Measurements from ENCODE around the gene C1orf159.

Gene C1orf159

DNA sequence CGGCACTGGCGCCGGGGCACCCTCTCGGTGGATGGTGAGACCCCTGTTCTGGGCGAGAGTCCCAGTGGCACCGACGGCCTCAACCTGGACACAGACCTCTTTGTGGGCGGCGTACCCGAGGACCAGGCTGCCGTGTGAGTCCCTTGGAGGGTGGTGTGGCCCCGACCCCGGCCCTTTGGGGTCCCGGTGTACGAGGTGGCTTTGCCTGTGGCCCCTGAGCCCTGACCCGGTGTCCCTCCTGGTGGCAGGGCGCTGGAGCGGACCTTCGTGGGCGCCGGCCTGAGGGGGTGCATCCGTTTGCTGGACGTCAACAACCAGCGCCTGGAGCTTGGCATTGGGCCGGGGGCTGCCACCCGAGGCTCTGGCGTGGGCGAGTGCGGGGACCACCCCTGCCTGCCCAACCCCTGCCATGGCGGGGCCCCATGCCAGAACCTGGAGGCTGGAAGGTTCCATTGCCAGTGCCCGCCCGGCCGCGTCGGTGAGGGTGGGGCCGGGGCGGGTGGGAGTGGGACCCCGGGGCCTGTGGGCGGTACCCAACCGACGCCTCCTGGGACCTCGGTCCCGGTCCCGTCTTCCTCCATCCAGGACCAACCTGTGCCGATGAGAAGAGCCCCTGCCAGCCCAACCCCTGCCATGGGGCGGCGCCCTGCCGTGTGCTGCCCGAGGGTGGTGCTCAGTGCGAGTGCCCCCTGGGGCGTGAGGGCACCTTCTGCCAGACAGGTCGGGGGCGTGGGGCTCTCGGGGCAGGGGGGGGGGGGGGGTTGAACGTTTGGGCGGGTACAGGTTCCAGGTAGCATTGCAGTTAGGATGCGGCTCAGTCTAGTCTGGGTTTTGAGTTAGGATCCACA is 66.3 kb downstream of the C1orf159 start:
- no peak for DNase-seq

- DNase-seq, result no peak
These were observed 67.1 kb downstream of the C1orf159 start for GRCh38 chr1:1048765-1049164.

DNA sequence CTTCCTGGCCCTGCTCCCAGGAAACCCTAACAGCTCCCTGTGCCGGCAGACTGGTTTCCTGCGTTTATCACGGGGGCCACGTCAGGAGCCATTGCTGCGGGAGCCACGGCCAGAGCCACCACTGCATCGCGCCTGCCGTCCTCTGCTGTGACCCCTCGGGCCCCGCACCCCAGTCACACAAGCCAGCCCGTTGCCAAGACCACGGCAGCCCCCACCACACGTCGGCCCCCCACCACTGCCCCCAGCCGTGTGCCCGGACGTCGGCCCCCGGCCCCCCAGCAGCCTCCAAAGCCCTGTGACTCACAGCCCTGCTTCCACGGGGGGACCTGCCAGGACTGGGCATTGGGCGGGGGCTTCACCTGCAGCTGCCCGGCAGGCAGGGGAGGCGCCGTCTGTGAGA is 67.9 kb downstream of the C1orf159 start:
- DNase-seq, result no peak

- no peak for DNase-seq
These were observed 68.5 kb downstream of the C1orf159 start for GRCh38 chr1:1047407-1047806.

GRCh38 chr1:1046767-1047166 is 69.1 kb downstream of the C1orf159 start:
- no peak for DNase-seq

- DNase-seq, result no peak
These were observed 69.6 kb downstream of the C1orf159 start for GRCh38 chr1:1046243-1046642.

- no peak for DNase-seq
These were observed 70.8 kb downstream of the C1orf159 start for GRCh38 chr1:1045129-1045528.

GRCh38 chr1:1044455-1045078 is 71.3 kb downstream of the C1orf159 start:
- no peak for DNase-seq

DNA sequence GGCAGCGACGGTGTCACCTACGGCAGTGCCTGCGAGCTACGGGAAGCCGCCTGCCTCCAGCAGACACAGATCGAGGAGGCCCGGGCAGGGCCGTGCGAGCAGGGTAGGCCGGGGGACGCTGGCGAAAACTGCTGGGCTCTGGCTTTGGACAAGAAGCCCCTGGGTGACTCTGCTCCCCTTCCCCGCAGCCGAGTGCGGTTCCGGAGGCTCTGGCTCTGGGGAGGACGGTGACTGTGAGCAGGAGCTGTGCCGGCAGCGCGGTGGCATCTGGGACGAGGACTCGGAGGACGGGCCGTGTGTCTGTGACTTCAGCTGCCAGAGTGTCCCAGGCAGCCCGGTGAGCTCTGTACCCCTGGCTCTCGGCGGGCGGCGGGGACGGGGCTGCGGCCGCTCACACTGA is 72.0 kb downstream of the C1orf159 start:
- DNase-seq, result no peak

DNA sequence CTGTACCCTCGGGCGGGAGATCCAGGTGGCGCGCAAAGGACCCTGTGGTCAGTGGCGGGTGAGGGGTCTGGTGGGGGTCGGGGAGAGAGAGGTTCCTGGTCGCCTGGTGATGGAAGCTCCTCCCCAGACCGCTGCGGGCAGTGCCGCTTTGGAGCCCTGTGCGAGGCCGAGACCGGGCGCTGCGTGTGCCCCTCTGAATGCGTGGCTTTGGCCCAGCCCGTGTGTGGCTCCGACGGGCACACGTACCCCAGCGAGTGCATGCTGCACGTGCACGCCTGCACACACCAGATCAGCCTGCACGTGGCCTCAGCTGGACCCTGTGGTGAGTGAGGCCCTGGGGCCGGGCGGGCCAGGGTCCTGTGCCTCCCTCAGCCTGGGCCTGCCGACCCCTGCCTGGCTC is 72.5 kb downstream of the C1orf159 start:
- no peak for DNase-seq

- no peak for DNase-seq
These were observed 73.1 kb downstream of the C1orf159 start for GRCh38 chr1:1042835-1043234.

- DNase-seq, result no peak
These were observed 74.0 kb downstream of the C1orf159 start for GRCh38 chr1:1041873-1042272.

GRCh38 chr1:1041092-1041523 is 74.8 kb downstream of the C1orf159 start:
- DNase-seq, result no peak

GRCh38 chr1:1040004-1040991 is 75.6 kb downstream of the C1orf159 start:
- DNase-seq, result peak; percentile 82

DNA sequence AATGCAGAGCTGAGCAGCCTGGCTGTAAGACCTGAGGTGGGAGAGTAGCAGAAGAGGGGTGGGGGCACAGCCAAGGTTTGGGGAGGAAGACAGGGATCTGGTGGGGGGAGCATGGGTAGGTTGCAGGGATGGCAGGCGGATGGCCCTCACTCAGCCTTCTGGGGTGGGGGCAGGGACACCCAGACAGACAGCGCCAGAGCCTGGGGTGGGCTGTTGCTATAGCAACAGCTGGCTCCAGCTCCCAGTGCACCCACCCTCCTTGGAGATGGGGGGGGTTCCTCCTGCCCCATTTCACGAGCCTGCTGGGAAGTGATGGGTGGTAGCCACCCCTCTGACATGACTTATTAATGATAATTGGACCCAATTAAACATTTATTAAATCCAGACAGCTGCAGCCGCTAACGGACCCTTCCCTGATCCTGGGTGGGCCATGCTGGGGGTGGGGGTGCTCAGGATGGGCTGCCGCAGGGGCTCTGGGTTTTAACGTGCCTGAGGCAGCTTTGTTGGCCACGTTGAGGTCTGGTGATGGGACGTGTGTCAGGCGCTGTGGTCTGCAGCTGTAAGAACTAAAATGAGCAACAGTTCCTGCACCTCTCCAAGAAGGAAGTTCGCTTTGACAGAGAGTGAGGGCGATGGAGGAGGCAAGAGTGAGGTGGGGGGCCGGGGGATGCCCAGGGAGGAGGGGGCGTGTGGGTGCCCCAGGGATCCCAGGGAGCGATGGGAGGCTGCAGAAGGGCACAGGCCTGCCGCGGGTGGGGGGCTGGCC is 76.6 kb downstream of the C1orf159 start:
- DNase-seq, result no peak

DNA sequence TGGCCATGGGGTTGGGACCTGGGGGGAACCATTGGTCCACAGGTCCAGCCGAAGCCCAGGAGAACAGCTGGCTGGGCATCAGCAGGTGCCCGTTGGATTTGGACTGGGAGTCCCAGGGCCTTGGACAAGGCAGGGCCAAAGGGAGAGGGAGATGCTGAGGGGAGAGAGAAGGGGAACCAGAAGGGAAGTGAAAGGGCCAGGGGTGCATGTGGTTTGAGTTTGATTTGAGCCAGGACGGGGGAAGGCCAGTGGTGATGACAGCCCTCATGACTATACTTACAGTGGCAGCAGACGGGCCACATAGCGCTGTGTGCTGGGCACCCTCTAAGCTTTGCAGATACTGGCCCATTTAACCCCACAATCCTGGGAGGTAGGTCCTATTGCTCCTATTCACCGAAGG is 77.2 kb downstream of the C1orf159 start:
- no peak for DNase-seq

DNA sequence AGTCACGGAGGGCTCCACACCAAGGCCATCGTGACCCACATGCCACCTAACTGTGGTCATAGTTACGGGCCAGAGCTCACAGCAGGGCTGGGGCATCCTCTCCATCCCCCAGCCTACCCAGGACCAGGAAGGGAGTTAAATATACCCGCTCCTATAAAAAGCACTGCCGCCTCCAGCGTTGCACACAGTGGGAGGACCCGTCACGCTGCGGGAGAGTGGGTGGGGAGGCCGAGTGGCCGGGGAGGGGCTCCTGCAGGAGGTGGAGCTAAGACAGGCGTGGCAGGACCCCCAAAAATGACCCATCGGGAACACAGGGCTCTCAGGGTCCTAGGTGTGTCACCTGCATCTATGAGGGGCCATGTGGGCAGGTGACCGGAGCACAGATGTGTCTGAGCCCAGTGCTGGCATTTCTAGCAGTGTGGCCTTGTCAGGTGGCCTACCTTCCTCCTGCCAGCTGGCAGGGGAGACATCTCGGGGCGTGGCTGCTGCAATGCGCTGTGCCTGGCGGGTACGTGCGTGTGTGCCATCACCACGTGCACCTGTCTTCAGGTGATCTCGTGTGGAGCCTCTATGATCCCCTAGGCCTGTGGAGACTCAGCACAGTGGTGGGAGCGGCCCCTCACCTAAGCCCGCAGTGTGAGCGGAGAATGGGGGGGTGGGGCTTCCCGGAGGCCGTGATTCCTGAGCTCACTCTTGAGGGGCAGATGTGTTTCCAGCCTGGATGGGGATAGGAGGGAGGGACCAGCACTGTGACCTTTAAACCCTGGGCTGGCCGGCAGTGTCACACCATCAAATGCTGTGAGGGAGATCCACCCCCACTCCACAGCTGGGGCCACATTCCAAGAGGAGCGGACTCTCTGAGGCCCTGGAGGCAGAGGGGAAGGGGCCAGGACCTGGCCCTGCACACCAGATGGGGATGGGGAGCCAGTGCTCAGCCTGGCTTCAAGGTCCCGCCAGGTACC is 78.2 kb downstream of the C1orf159 start:
- DNase-seq, result no peak

DNA sequence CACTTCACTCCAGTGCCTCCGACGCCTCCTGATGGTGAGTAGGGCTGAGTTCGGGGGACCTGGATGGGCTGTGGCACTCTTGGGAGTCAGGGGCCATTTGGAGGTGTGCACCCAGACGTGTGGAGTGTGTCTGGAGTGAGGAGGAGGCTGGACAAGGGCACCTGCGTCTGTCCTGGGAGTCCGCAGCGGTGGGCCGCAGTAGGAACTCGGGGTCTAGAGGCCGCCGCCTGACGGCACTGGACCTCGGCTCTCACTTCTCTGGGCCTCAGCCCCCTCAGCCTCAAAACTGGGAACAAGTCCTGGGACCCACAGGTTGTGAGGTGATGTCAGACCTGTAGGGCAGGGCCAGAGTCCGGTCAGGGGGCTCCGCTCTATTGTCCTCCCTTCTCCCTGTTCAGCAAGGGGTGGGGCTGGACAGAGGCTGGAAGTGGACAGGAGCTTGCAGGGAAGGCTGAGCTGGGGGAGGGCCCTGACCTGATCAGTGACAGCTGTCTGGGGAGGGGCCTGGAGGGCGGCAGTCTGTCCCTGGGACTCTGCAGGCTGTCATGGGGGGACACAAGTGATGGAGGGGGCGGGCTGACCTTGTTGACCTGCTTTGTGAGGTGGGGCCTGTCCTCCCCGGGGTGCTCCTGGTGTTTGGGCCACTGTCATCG is 80.5 kb downstream of the C1orf159 start:
- DNase-seq, result no peak

- no peak for DNase-seq
These were observed 81.5 kb downstream of the C1orf159 start for GRCh38 chr1:1034439-1034781.

GRCh38 chr1:1033731-1034438 is 82.0 kb downstream of the C1orf159 start:
- DNase-seq, result no peak

All from CD4-positive, alpha-beta T cell treated with Interferon gamma for 1 hour (primary cell).